Measurements from ENCODE around the gene DDX47.
"Not testable (repeated sequence)": the region's sequence is repeated elsewhere in the genome, so short reads cannot be mapped to it uniquely, and the experiment has no call there.

Gene DDX47

GRCh38 chr12:12796928-12797793 lies 16.0 kb upstream of the DDX47 start:
- ATAC-seq (no peak), DNase-seq (no peak)

GRCh38 chr12:12797794-12798152 lies 15.4 kb upstream of the DDX47 start:
- DNase-seq (no peak), ATAC-seq (no peak)

DNA sequence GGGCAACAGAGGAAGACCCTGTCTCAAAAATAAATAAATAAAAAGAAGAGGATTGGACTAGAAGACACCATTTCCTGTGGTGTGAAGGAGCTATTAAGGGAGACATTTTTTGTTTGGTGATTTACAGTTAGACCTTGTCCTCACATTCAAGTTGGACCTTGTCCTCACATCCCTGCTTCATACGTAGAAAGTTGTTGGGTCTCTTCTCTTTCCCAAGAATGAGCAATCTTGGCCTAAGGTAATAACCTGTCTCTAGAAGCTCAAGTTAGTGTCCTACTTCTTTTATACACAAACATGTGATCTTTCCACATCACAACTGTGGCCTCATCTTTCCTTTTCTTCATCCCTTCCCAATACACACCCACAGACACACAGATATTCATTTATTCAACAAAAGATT lies 14.7 kb upstream of the DDX47 start:
- no peak for ATAC-seq
- no peak for DNase-seq

DNA sequence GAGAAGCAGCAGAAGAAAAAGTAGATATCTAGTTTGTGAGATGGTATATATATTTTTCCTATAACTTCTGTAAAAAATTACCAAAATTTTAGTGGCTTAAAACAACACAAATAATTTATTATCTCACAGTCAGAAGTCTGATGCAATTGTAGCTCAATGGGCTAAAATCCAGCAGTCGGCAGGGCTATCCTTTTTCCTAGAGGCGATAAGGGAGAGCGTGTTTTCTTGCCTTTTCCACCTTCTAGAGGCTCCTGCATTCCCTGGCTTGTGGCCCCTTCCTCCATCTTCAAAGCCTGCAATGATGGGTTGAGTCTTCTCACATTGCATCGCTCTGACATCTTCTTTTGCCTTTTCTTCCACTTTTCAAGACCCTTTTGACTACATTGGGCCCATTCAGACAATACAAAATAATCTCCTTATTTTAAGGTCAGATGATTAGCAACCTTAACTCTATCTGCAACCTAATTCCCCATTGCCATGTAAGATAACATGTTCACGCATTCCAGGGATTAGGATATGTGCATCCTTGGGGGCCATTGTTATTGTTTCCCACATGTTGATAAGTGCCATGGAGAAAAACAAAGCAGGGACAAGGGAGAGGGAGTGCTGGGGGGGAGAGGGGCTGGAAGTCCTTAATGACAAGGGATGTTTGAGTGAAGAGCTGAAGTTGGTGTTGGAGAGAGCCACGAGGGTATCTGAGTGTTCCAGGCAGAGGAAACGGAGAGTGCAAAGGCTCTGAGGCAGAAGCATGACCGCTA lies 13.8 kb upstream of the DDX47 start:
- DNase-seq (no peak), ATAC-seq (no peak)

DNA sequence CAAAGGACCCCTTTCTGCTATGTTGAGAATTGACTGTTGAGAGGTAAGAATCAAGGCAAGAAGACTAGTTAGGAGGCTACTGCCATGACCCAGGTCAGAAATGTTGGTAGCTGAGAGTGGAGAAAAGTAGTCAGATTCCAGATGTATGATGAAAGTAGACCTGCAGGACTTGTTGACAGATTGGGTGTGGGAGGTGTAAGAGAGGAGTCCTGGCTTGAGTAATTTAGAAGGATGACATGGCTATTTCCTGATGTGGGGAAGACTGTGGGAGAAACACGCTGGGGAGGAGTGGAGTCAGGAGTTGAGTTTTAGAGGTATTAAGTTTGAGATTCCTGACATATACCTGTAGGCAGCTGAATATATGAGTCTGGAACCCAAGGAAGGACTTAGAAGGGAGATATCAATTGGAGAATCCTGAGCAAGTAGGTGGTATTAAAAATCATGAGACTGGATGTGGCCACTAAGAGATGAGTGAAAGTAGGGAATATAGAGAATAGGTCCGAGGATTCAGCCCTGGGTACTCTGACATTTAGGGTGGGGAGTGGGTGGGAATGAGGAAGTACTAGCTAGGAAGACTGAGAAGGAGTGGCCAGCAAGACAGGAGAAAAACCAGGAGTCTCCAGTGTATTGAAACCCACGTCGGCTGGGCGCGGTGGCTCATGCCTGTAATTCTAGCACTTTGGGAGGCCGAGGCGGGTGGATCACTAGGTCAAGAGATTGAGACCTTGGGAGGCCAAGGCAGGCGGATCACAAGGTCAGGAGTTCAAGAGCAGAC lies 12.6 kb upstream of the DDX47 start:
- no peak for DNase-seq
- no peak for ATAC-seq

DNA sequence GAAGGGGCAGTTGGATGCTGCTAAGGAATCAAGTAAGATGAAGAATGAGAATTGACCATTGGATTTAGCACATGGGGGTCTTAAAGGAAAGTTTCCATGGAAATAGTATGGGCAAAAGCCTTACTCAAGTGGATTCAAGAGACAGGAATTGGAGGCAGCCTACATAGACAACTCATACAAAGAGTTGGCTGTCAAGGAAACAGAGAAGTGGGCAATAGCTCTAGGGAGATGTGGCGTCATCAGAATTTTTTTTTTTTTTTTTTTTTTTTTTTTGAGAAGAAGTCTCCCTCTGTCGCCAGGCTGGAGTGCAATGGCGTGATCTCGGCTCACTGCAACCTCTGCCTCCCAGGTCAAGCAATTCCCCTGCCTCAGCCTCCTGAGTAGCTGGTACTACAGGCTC lies 11.5 kb upstream of the DDX47 start:
- DNase-seq, ATAC-seq: not testable (repeated sequence)

DNA sequence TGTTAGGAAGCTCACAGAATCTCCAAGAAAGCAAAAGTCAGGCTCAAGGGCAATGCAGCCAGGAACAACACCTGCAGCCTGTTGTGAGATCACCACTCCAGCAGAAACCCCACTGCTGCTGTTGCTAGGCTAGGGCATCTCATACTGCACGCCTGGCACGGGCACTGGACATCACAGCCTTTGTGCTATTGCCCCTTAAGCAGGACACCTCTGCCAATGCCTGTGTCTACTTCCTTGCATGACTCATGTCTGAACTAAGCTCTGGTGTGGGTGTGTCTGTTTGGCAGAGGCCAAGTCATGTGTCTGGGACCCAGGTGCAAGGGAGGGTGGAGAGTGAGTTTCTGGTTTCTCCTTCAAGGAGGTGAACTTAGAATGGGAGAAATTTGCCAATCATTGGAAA lies 10.0 kb upstream of the DDX47 start:
- DNase-seq: peak; percentile 47
- ATAC-seq: peak; percentile 77

- ATAC-seq (peak; percentile 56), DNase-seq (no peak)
Observed at GRCh38 chr12:12804011-12804410, 9.1 kb upstream of the DDX47 start.

GRCh38 chr12:12804432-12804886 lies 8.7 kb upstream of the DDX47 start:
- ATAC-seq (no peak), DNase-seq (no peak)

- DNase-seq (no peak), ATAC-seq (no peak)
Observed at GRCh38 chr12:12806784-12807516, 6.2 kb upstream of the DDX47 start.

- ATAC-seq, DNase-seq: not testable (repeated sequence)
Observed at GRCh38 chr12:12807517-12807903, 5.6 kb upstream of the DDX47 start.

- DNase-seq (peak; percentile 59), ATAC-seq (peak; percentile 64)
Observed at GRCh38 chr12:12807970-12808702, 5.0 kb upstream of the DDX47 start.

DNA sequence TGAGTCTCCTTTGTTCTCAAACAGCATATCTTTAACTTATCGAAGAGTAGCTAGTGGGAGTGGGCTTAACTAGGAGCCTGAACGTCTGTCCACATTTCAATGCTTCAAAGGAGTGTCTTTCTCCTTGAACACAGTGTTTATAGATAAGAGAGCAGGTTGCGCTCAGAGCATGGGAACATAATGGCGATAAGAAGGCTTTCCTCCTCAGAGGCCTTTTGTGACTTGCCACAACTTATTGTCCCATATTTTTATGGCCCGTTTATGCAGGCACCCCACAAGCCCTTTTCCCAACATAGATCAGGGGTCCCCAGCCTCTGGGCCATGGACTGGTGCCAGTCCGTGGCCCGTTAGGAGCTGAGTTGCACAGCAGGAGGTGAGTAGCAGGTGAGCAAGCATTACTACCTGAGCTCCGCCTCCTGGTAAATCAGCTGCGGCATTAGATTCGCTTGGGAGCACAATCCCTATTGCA lies 2.6 kb upstream of the DDX47 start:
- DNase-seq (no peak), ATAC-seq (no peak)

DNA sequence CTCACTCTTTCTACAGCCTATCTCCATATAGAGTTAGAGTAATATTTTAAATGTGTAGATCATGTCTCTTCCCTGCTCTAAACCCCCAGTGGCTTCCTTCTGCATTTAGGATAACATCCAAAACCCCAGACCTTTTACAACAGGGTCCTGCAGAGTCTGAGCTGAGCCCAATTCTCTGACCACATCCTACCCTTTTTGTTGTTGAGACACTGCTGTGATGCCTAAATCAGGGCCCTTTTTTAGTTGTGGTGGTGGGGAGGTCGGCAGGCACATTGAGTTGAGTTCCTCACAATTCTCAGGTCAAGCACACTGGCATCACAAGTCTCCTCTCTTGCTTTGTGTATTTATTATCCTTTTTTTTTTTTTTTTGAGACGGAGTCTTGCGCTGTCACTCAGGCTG lies 1.8 kb upstream of the DDX47 start:
- ATAC-seq (no peak), DNase-seq (no peak)

- DNase-seq (no peak), ATAC-seq (no peak)
Observed at GRCh38 chr12:12812174-12812573, 972 bp upstream of the DDX47 start.

DNA sequence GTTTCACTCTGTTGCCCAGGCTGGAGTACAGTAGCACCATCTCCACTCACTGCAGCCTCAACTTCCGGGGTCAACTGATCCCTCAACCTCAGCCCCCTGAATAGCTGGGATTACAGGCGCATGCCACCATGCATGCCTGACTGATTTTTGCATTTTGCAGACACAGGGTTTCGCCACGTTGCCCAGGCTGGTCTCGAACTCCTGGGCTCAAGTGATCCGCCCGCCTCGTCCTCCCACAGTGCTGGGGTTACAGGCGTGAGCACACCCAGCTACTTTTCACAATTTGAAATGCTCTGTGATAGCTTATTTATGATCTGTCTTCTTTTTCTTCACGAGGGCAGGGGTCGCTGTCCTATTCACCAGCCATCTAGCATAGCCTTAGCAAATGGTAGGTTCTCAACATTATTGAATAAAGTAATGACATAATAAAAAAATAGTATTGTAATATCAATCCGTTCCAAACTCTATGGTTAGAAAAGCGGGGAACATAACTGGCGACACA lies 477 bp upstream of the DDX47 start:
- ATAC-seq (no peak), DNase-seq (no peak)

DNA sequence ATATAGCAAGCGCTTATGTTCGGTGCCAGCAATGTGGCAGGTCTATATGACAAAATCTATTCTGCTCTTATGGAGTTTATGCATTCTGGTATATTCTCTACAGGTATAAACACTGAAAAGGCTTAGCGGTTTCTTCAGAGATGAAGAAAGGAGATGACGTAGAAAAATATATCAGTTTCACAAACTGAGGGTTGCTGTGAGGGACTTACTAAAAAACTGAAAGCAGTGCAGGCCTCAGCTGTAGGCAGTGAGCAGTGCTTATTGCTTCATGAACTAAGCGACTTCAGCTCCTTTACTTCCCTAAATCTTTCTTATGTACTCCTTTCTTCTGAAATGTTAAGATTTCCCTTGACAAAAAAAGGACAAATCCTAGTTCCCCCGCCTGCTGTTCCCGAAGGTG lies 4.5 kb downstream of the DDX47 start:
- DNase-seq (no peak), ATAC-seq (no peak)

DNA sequence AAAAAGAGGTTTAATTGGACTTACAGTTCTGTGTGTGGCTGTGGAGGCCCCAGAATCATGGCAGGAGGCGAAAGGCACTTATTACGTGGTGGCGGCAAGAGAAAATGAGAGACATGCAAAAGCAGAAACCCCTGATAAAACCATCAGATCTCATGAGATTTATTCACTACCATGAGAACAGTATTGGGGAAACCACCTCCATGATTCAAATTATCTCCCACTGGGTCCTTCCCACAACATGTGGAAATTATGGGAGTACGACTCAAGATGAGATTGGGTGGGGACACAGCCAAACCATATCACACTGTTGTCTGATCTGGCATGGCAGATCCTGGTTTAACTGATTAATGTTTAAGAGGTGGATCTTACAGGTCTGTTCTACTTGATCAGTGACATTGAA lies 5.6 kb downstream of the DDX47 start:
- DNase-seq: no peak
- ATAC-seq: peak; percentile 40

- ATAC-seq (no peak), DNase-seq (no peak)
Observed at GRCh38 chr12:12819221-12819620, 6.1 kb downstream of the DDX47 start.

DNA sequence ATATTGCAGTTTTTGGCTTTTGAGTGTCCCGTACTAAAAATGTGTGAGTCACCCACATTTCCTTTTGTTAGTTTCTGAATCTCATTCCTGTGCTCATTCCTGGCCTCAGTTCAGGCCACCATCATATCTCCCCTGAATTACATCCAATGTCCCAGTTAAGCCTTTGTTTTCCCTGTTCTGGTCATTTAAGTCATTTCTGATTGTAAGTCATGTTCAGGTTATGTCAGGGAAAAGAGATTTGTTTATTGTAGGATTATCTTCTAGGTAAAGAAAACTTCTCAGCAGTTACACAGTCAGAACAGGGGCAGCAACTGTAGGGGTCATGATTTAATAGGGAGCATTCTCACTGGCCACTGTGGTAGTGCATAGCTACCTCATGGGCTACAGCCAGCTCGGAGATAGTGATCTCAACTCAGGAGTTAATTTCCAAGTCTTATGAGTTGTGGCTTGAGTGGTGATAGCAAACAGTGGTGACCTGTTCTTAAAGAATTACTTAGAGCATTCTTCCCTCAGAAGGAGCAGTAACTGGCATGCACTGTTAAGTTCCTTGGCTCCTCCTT lies 6.7 kb downstream of the DDX47 start:
- DNase-seq: no peak

GRCh38 chr12:12820376-12820775 lies 7.2 kb downstream of the DDX47 start:
- DNase-seq, ATAC-seq: not testable (repeated sequence)

More for the DNA sequence above, 6.7 kb downstream of the DDX47 start:
- ATAC-seq: no peak
